Fibroblast of lung (primary cell): ENCODE measurements around the gene BIN1.

Experiments
- EZH2 ChIP-seq: IDR thresholded peaks from 2 replicates; pipeline ENCODE4 v1.5.1; 2012; ENCODE audit warnings: low read length, control low read depth, mild to moderate bottlenecking; ENCODE audit errors: missing control alignments
- TF ChIP-seq, protein P1 (sequence below), 2 donors: IDR thresholded peaks in 1 of 2; conservative IDR thresholded peaks in 1 of 2; 1 replicate in 1 of 2; 2 replicates in 1 of 2; pipeline ENCODE4 v1.5.1; 2011 to 2012; ENCODE audit warnings: low read length in 2 of 2, control low read depth in 1 of 2, inconsistent platforms in 1 of 2, low read depth in 1 of 2, mild to moderate bottlenecking in 1 of 2

DNA sequence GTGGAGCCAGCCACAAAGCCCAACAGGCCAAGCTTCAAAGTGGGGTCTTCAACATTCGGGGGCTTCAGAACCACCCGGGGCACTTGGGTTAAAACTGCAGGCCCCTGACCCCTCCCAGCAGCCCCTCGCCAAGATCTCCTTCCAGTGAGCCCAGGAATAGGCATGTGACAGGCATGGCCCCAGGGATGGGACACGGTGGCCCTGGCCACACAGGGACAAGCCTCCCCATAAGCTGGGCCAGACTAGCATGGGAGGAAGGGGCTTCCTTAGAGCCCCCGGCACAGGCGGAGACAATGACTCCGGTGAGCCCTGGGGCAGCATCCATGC, 52.4 kb downstream of the BIN1 start:
- TF ChIP-seq, protein P1, sequence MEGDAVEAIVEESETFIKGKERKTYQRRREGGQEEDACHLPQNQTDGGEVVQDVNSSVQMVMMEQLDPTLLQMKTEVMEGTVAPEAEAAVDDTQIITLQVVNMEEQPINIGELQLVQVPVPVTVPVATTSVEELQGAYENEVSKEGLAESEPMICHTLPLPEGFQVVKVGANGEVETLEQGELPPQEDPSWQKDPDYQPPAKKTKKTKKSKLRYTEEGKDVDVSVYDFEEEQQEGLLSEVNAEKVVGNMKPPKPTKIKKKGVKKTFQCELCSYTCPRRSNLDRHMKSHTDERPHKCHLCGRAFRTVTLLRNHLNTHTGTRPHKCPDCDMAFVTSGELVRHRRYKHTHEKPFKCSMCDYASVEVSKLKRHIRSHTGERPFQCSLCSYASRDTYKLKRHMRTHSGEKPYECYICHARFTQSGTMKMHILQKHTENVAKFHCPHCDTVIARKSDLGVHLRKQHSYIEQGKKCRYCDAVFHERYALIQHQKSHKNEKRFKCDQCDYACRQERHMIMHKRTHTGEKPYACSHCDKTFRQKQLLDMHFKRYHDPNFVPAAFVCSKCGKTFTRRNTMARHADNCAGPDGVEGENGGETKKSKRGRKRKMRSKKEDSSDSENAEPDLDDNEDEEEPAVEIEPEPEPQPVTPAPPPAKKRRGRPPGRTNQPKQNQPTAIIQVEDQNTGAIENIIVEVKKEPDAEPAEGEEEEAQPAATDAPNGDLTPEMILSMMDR (conservative IDR thresholded peaks at IDR 0.05 in 1 of 2, IDR thresholded peaks at IDR 0.05 in 1 of 2; ENCODE audit: low read depth in 1 of 2, low read length in 2 of 2): no peak
- TF ChIP-seq EZH2: no peak
